Sigmoid colon (tissue), 4 donors: Measurements from ENCODE around the gene POTEF.
"Not testable (repeated sequence)": the region's sequence is repeated elsewhere in the genome, so short reads cannot be mapped to it uniquely, and the experiment has no call there.

ENCODE experiments used
- CTCF ChIP-seq, 4 experiments: fragments of 450-650 bp in 3 of 4; fragments of 200-600 bp in 1 of 4; IDR thresholded peaks; one replicate each; pipeline ENCODE4 v1.5.1; 2016 to 2019; ENCODE audit warnings: antibody characterized with exemption in 4 of 4, mild to moderate bottlenecking in 3 of 4, moderate library complexity in 2 of 4
- POLR2AphosphoS5 ChIP-seq, 4 donors: sonication (generic); formaldehyde crosslinking; IDR thresholded peaks; one replicate each; pipeline ENCODE4 v1.6.1; 2017; ENCODE audit warnings: antibody characterized with exemption in 4 of 4

- TF ChIP-seq CTCF, POLR2AphosphoS5 (IDR thresholded peaks at IDR 0.05): not testable (repeated sequence)
Observed at GRCh38 chr2:130157825-130158514, 28.9 kb upstream of the POTEF start.
